KBM-7 (cell line): ENCODE results near the gene ZNF749.
A peak's percentile ranks its signal among the peaks of the same experiment; 100 is the strongest.

Experiments
- DNase-seq: peaks from one replicate; pipeline ENCODE4 v3.0.0-alpha.2; 2015
- in situ Hi-C: fragments of 300-500 bp; cut with MboI; formaldehyde crosslinking; loops from 2 replicates; pipeline ENCODE4 v1.14.3; 2020; ENCODE audit warnings: low sequenced_read_pairs, low pct_unique_long_range_greater_than_20kb, mixed read lengths

Gene ZNF749

DNA sequence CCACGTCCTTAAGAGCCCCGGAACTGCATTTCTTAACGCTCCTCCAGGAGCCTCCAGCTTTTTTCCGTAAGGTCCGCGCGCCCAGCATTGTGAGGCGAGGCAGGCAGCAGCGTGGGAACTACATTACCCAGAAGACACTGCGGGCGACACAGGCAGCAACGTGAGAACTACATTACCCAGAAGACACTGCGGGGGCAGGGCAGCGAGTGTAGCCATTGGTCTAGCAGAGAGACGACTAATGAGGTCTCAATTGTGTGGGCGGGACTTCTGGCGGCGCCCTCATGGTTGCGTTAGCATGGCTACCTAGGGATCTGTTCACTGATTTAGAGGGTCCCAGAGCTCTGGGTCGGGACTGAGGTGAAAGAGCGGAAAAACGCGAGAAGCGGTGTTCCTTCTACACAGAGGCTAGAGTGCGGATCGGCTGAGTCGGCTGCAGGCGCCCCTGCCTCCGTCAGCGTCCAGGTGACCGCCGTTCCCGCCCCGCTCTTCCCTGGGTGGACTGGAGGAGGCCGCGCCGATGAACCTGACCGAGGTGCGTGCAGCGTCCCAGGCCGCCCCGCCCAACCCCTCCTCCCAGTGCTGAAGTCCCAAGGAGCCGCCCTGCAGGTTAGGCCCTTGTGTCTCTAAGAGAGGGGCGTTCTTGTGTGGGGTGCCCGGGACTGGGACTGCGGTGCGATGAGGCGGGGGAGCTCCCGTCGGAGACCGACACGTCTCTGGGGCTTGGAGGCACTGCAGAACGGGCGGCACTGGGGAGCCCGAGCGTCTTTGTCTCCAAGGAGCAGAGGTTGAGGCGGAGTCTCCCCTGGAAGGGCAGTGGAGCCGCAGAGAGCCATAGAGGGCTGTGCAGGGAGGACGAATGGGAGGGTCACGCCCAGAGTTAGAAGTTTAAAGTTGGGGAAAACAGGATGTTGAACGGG lies at the start of gene ZNF749:
Gene ZNF749, plus strand, starts transcription at position 264 of the 917 bp plus-strand sequence. Its CDS starts 254 bp downstream, at position 518.
- in situ Hi-C loops: no loop called here

DNA sequence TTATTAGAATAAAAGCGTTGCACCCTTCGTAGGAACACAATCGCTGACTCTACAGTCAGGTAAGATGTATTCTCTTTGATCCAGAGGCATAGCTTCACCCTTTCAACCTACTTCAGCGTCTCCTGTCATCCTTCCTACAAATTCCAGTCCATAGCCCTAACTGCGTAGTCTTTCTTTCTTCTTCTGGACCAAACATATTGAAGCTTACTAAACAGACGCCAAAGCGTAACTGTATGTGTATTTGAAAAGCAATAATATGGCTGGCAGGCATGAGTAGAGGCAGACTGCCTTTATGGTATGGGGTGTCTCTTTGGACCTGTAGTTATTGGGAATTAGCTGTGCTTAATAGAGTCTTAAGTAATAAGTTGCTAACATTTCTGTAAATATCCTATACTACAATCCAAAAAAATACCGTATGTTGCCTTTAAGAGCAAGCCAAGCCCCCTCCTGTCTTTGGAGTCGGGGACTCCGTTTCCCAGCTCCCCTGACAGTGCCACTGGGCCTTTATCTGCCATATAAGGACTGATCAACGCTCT lies 45.9 kb upstream of the ZNF749 start:
- DNase-seq: no peak
- in situ Hi-C loops: no loop called here

More for the DNA sequence above, at the start of gene ZNF749:
- DNase-seq: peak; percentile 96

DNA sequence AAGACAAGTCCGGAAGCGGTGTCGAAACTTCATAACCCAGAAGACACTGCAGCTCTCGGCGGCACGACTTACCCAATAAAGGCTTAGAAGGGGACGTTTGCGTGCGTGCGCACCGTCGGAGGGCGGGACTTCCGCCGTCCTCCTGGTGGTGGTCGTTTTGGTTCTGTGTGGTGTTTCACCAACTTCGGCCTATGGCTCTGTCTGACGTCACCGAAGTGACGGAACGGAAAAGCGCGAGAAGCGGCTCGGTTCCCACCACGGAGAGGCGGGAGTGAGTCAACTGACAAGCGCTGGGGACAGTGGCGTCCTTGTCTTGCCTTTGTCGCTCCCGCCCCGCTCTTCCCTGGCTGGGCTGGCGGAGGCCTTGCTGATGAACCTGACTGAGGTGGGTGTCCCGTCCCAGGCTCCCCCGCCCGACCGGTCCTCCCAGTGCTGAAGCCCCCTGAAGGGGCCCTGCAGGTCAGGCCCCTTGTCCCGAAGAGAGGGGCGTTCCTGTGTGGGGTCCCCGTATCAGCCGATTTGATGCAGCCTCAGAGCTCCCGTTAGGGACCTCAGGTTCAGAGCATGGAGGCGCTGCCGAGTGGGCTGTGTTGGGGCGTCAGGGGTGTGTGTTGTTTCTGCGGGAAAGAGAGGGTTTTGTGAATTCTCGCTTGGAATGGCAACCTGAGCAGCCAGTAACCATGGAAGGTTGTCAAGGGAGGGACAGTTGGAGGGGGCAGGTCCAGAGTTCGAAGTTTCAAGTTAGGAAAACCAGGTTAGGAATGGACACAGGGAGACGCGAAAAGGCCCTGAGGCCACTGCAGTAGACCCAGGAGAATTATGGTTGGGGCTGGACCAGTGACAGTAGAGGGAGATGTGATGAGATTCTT lies 45.2 kb upstream of the ZNF749 start, which contains the start of gene ZNF548:
Gene ZNF548, plus strand, starts transcription at position 125 of the 869 bp plus-strand sequence. Its CDS starts 246 bp downstream, at position 371.
- in situ Hi-C loops: no loop called here
- DNase-seq: peak; percentile 99

DNA sequence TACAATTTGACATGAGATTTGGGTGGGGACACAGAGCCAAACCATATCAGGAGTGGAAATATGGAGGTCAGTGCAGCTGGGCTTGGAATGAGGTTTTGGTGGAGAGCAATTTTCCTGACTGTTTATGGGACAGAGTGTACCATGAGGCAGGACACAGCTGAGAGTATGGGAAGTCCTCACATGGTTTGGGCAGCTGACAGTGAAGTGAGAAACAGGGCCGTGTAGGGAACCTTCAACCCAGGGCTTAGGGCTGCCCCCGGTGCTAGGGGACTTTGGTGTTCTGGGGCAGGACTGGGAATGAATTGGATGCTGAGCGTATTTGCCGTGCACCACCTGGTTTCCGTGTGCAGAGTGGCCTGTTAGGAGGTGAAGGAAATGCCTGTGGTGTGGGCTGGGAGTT lies 39.4 kb upstream of the ZNF749 start:
- in situ Hi-C loops: no loop called here
- DNase-seq: no peak

DNA sequence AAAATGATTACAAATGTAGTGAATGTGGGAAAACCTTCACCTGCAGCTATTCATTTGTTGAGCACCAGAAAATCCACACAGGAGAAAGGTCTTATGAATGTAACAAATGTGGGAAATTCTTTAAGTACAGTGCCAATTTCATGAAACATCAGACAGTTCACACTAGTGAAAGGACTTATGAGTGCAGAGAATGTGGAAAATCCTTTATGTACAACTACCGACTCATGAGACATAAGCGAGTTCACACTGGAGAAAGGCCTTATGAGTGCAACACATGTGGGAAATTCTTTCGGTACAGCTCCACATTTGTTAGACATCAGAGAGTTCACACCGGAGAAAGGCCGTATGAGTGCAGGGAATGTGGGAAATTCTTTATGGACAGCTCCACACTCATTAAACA lies 36.3 kb upstream of the ZNF749 start:
- in situ Hi-C loops: no loop called here
- DNase-seq: no peak

DNA sequence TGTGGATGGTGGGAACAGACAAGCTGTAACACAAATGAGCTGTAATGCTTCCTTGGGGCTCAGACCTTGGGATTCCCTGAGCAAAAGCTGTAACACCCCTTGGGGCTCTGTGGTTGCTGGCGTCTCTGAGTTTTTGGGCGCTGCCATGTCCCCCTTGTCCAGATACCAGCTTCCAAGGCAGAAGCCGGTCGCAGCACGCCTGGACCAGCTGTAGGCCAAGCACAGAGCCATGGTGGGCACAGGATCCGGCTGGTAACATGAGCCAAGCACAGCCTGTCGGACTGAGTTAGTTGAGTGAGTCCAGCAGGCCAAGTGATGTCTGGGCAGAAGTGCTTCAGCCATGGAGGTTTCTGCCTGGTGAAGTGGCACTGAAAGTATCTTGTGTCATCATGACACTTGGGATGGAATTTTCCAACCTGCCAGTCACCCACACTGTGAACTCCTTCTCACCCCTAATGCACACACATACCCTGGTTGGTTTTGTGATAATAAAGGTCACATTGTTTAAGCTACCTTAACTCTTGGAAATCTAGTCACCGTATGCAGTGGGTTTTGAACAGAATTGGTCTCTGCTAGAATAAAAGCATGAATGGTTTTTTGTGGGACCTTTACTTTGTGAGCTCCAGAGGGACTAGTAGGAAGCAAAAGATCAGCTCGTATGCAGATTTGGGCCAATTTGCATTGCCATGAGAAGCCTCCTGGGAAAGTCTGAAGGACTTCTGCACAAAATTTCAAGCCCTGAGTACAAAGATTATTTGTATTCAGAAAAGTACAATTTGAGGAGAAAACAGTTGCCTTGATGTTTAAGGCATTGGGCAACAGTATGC lies 31.2 kb upstream of the ZNF749 start:
- in situ Hi-C loops: no loop called here
- DNase-seq: no peak

DNA sequence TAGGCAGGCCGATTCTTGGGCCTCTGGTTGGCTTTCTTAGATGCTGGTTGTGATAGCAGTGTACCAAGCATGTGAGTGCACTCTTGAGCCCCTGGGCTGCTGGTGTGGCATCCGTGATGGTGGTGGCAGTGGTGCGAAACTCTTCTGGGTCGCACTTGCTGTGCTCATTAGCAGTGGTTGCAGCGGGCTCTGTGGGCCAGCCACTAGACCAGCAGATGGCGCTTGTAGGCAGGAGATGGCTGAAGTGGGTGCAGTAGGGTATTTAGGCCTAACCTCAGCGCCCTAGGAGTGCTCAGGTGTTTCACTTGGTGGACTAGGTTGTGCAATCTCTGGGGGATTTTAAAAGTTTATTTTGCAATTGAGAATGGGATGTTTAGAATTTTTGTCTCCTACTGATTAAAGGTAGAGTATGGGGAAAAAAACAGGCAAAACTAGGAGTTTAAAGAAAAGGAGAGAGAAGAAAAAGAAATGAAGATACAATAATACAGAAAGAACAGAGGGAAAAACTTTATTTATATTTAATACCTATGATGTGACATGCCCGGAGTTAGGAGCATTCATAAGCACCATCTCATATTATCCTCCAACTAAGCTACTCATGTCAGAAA lies 28.5 kb upstream of the ZNF749 start:
- in situ Hi-C loops: no loop called here
- peak; percentile 61 for DNase-seq

DNA sequence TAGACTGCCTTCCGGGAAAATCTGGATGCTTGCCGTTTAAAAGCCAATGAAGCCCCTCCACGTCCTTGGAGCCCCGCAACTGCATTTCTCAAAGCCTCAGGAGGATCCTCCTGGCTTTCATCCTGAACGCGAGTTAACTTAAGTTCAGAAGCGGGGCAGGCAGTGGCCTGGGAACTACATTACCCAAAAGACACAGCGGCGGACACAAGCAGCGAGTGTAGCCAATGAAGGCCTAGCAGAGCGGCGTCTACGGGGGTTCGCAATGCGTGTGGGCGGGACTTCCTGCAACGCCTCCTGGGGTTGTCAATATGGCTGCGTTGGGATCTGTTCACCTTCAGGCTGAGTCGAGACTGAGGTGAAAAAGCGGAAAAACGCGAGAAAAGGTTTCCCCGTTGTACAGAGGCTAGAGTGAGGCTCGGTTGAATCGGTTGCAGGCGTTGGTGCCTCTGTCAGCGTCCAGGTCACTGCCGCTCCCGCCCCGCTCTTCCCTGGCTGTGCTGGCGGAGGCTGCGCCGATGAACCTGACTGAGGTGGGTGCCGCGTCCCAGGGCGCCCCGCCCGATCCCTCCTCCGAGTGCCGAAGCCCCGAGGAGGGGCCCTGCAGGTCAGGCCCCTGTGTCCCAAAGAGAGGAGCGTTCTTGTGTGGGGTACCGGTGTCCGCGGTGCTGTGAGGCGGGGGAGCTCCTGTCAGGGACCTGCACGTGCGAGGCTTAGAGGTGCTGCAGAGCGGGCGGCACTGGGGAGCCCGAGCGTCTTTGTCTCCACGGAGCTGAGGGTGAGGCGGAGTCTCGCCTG lies 24.1 kb upstream of the ZNF749 start, which contains the start of gene ZNF17:
Gene ZNF17, plus strand, starts transcription at position 285 of the 795 bp plus-strand sequence. CDS start 2,455 bp downstream, outside the sequence.
- in situ Hi-C loops: no loop called here
- peak; percentile 90 for DNase-seq

DNA sequence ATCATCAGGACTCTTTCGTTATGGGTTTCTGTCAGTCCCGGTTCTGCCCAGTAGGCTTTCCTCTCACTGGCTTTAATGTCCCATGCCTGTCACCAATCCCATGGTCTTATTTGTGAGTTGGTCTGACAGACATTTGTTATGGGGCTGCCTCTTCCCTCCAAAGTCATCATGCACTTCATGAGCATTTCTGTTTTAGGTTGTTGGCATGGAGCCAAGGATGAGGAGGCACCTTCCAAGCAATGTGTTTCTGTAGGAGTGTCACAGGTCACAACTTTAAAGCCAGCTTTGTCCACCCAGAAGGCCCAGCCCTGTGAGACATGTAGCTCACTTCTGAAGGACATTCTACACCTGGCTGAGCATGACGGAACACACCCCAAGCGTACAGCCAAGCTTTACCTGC lies 15.7 kb upstream of the ZNF749 start:
- DNase-seq: no peak
- in situ Hi-C loops: no loop called here

DNA sequence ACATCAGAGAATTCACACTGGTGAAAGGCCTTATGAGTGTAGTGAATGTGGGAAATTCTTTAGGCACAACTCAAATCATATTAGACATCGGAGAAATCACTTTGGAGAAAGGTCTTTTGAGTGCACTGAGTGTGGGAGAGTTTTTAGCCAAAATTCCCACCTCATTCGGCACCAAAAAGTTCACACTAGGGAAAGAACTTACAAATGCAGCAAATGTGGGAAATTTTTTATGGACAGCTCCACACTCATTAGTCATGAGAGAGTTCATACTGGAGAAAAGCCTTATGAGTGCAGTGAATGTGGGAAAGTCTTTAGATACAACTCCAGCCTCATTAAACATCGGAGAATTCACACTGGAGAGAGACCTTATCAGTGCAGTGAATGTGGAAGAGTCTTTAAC lies 14.1 kb upstream of the ZNF749 start:
- in situ Hi-C loops: no loop called here
- DNase-seq: no peak

DNA sequence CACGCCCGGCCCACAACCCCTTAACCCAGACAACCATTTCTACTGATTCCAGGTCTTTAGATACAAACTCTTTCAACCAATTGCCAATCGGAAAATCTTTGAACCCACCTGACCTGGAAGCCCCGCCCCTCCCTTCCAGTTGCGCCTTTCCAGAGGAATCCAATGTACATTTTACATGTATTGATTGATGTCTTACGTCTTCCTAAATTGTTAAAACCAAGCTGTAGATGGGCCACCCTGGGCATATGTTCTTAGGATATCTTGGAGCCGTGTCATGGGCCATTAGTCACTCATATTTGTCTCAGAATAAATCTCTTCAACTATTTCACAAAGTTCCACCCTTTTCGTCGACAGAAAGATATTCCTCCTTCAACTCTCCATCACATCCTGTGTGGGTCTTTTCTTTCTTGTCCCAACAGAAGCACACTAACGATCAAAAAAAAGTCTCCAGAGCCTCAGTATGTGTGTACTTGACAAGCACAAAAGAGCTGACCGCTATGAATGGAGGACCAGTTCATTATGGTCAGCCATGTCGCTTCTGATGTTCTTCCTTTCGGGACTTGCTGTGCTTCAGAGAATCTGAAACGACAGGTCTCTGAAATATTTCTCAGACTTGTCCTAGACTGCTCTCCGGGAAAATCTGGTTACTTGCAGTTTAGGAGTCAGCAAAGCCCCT lies 601 bp upstream of the ZNF749 start:
- no peak for DNase-seq
- in situ Hi-C loops: no loop called here

DNA sequence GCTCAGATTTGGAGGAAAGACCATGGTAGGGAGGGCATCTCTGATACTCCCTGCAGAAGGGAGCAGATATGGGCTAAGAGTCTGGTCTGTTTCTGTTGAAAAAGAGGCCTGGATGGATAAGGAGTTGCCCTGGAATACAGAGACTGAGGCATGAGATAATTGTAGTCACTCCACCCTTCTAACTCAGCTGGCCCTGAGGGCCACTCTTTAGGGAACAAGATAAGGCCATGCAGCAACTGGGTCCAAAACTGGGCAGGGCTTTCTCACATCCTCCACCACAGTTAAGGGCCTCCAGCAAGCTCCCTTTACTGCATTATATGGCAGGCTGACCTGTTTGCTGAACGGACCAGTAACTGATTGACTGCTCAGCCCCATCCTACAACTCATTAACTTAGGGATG lies 1.3 kb downstream of the ZNF749 start:
- in situ Hi-C loops: no loop called here

DNA sequence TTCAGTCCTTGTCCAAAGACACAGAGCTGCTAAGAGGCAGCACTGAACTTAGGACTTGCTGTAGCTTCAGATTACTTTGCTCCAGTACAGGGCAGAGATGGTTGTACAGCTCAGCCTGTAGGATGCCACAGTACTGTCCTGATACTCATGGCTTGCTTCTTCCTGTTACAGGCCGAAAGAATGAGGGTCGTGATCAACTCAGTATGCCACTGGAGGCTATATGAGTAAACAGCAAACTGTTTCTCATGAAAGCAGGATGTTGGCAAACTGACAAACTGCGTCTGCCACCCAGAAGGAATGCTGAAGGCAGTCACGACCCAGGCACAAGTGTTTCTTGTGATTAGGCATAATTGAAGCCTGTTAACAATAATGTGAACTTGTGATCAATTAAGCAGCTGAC lies 2.8 kb downstream of the ZNF749 start:
- DNase-seq: no peak
- in situ Hi-C loops: no loop called here

More for the DNA sequence above, 1.3 kb downstream of the ZNF749 start:
- DNase-seq: no peak

DNA sequence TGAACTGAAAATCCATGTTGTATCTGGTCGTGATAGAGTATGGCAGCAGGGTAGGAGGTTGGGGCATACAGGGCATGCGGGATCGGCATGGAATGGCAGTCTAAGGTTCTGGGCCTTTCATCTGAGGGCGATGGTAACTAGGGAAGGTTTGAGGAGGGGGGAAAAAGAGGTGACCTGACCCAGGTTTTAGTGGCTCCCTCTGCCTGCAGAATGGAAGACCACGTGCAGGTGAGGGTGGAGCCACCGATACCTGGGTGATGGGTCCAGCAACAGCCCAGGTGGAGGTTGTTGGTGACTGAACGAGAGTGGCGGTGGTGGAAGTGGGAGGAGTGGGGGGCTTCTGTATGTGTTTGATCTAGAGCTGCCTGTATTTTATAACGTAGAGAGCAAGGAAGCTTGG lies 3.8 kb downstream of the ZNF749 start:
- DNase-seq: no peak
- in situ Hi-C loops: no loop called here

DNA sequence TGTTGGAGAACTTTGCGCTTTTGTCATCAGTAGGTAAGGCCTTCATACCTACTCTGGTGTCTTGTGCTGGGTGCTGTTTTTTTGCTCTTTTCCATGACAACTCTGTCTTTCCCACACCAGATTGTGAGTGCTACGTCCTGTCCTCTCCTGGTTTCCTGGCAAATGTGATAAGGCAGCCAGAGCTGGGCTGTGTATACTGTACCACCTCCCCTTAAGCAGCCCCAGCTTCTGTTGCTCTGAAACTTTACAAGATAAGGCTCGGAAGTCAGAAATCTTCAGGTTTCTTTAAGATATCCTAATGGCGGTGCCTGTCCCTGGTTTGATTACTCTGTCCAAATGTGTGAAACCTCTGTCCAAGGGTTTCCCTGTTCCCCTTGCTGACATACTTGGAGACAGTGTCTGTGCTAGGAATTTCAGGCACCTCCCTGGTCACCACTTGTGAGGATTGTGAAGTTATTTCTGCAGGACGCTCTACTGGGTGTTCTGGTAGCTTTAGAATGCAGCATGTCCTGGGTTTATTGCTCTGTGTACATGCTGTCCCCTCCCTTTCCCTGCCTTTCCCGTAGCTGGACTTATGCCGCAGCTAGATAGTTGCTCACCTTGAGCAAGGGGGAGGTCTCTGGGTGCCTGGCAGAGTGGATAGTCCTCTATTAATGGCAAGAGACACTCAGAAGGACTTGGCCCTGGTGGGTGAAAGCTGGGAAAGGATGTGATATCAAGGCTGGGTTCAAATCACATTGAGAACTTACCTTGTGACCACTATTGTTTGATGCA lies 7.0 kb downstream of the ZNF749 start:
- in situ Hi-C loops: no loop called here
- no peak for DNase-seq

DNA sequence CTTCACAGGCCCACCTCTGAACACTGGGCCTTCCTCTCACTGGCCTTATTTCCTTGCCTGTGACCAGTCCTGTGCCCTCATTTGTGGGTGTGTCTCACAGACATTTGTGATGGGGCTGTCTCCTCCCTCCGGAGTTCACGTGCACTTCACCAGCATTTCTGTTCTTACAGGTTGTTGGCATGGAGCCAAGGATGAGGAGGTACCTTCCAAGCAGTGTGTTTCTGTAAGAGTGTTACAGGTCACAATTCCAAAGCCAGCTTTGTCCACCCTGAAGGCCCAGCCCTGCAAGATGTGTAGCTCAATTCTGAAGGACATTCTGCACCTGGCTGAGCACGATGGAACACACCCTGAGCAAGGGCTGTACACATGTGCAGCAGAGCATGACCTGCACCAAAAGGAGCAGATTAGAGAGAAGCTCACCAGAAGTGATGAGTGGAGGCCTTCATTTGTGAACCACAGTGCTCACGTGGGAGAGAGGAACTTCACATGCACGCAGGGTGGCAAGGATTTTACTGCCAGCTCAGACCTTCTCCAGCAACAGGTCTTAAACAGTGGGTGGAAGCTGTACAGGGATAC lies 8.1 kb downstream of the ZNF749 start:
- in situ Hi-C loops: no loop called here
- DNase-seq: no peak
